HFFc6 (cell line): ENCODE results near the gene GIPC2. TPM values are rescaled to one million over a fixed set of nuclear protein-coding genes. Genes with fewer than 3 reads are reported as not detected.

Source experiments
- DNase-seq: peaks from one replicate; pipeline ENCODE4 v3.0.0-alpha.2; 2018
- H3K27ac Mint-ChIP-seq: 2 replicates; pipeline ENCODE4 v1.8.0; 2020; ENCODE audit warnings: mild to moderate bottlenecking, mixed read lengths
- H3K27me3 Mint-ChIP-seq: 2 replicates; pipeline ENCODE4 v1.8.0; 2021; ENCODE audit warnings: mild to moderate bottlenecking, moderate library complexity, mixed read lengths; ENCODE audit not compliant: insufficient read depth
- H3K36me3 Mint-ChIP-seq: 2 replicates; pipeline ENCODE4 v1.8.0; 2021; ENCODE audit warnings: low read depth, mixed read lengths
- H3K4me1 Mint-ChIP-seq: 2 replicates; pipeline ENCODE4 v1.8.0; 2020; ENCODE audit warnings: low read depth, mixed read lengths
- H3K4me3 Mint-ChIP-seq: 2 replicates; pipeline ENCODE4 v1.8.0; 2020; ENCODE audit warnings: mild to moderate bottlenecking, moderate library complexity, mixed read lengths
- H3K9me3 Mint-ChIP-seq: 2 replicates; pipeline ENCODE4 v1.8.0; 2020; ENCODE audit warnings: mild to moderate bottlenecking, mixed read lengths
- CTCF ChIP-seq: fragments of 200-600 bp; sonication (generic); IDR thresholded peaks from 2 replicates; pipeline ENCODE4 v1.5.0; 2021; ENCODE audit warnings: antibody characterized with exemption, mild to moderate bottlenecking
- total RNA-seq, 6 experiments: library from RNA; stranded (reverse); fragmentation: NEBNext Ultra II Directional; extraction: Animal tissue kit (Norgen Biotek cat#: 25700); gene quantifications; 2 replicates in 1 of 6; 3 replicates in 5 of 6; pipeline ENCODE4 v1.2.3, GENCODE V29; 2021

Gene GIPC2
- total RNA-seq, 6 experiments from 2014 or later, result 0.17 to 1.00 (median 0.26) TPM

- 0 out of 2 replicates have a peak, but pooled peaks cover 6% of the 10 kb centered on the region for H3K4me1 Mint-ChIP-seq
- H3K9me3 Mint-ChIP-seq, result no peaks in the 10 kb centered on the region
- no peak for DNase-seq
- no peak for TF ChIP-seq CTCF
- no peaks in the 10 kb centered on the region for H3K36me3 Mint-ChIP-seq
- no peaks in the 10 kb centered on the region for H3K27me3 Mint-ChIP-seq
- no peak overlapping the region for H3K27ac Mint-ChIP-seq
- H3K4me3 Mint-ChIP-seq, result no peak overlapping the region
These were observed 16.0 kb upstream of the GIPC2 start for GRCh38 chr1:78029793-78030192.

- Mint-ChIP-seq H3K4me1 (peaks cover 11% of the 10 kb centered on the region), H3K9me3 (no peaks in the 10 kb centered on the region), H3K36me3 (no peaks in the 10 kb centered on the region), H3K4me3 (no peak overlapping the region), H3K27ac (no peak overlapping the region), H3K27me3 (no peaks in the 10 kb centered on the region)
- TF ChIP-seq CTCF, result no peak
- no peak for DNase-seq
These were observed 12.6 kb upstream of the GIPC2 start for GRCh38 chr1:78032996-78033796.

GRCh38 chr1:78033797-78034172 is 12.0 kb upstream of the GIPC2 start:
- no peak overlapping the region for H3K27ac Mint-ChIP-seq
- TF ChIP-seq CTCF, result no peak
- DNase-seq, result no peak
- H3K4me1 Mint-ChIP-seq, result peaks cover 17% of the 10 kb centered on the region
- no peak overlapping the region for H3K4me3 Mint-ChIP-seq
- H3K9me3 Mint-ChIP-seq, result no peaks in the 10 kb centered on the region
- peaks cover 1% of the 10 kb centered on the region; the same call in 1 of the 2 replicates for H3K27me3 Mint-ChIP-seq
- H3K36me3 Mint-ChIP-seq, result no peaks in the 10 kb centered on the region

- no peak for TF ChIP-seq CTCF
- Mint-ChIP-seq H3K4me3 (no peak overlapping the region), H3K36me3 (no peaks in the 10 kb centered on the region), H3K27ac (no peak overlapping the region), H3K4me1 (peaks cover 17% of the 10 kb centered on the region), H3K9me3 (no peaks in the 10 kb centered on the region), H3K27me3 (peaks cover 1% of the 10 kb centered on the region; the same call in 1 of the 2 replicates)
- no peak for DNase-seq
These were observed 10.6 kb upstream of the GIPC2 start for GRCh38 chr1:78035121-78035520.

GRCh38 chr1:78036450-78036849 is 9.3 kb upstream of the GIPC2 start:
- no peak for TF ChIP-seq CTCF
- Mint-ChIP-seq H3K4me1 (peaks cover 26% of the 10 kb centered on the region), H3K27me3 (peaks cover 1% of the 10 kb centered on the region; the same call in 1 of the 2 replicates), H3K36me3 (no peaks in the 10 kb centered on the region), H3K9me3 (no peaks in the 10 kb centered on the region), H3K4me3 (no peak overlapping the region), H3K27ac (no peak overlapping the region)
- no peak for DNase-seq
